Measurements from ENCODE around the gene HIVEP3. TPM values are rescaled to one million over a fixed set of nuclear protein-coding genes. Genes with fewer than 3 reads are reported as not detected.

Gene HIVEP3
- total RNA-seq, 2 donors from 2014 or later: 0.13 to 0.99 TPM

GRCh38 chr1:41764656-41765055, 154.1 kb downstream of the HIVEP3 start:
- H3K4me3 ChIP-seq (ENCODE audit: low read length): no peak overlapping the region
- H3K9me3 ChIP-seq (ENCODE audit: control insufficient read depth, low read length): peaks cover 10% of the 10 kb centered on the region
- H3K4me3 Mint-ChIP-seq: no peak overlapping the region
- no peaks in the 10 kb centered on the region for H3K27me3 ChIP-seq (ENCODE audit: control insufficient read depth, insufficient read depth, low read length, poor library complexity, severe bottlenecking)
- H3K27ac Mint-ChIP-seq: no peak overlapping the region
- H3K4me1 ChIP-seq (ENCODE audit: control insufficient read depth, insufficient read depth, low read length): no peaks in the 10 kb centered on the region
- no peak overlapping the region for H3K9ac ChIP-seq (ENCODE audit: extremely low read depth, low read length, poor library complexity, severe bottlenecking)
- H3K36me3 ChIP-seq (ENCODE audit: control insufficient read depth, insufficient read depth, low read length): no peaks in the 10 kb centered on the region
- 64 to 88% methylated on average over 2 to 4 of the region's 4 CpGs for WGBS, 2 experiments (ENCODE audit: insufficient coverage in 1 of 2, insufficient read length in 1 of 2)
- H3K9me3 Mint-ChIP-seq: peaks cover 3% of the 10 kb centered on the region
- TF ChIP-seq CTCF (conservative IDR thresholded peaks at IDR 0.05): no peak
- no peak for DNase-seq
- H3K4me1 Mint-ChIP-seq: no peaks in the 10 kb centered on the region
- no peak overlapping the region for H3K27ac ChIP-seq (ENCODE audit: low read depth, low read length)
- no peaks in the 10 kb centered on the region for H3K27me3 Mint-ChIP-seq (ENCODE audit: insufficient read depth)
- H3K36me3 Mint-ChIP-seq (ENCODE audit: low read depth): no peaks in the 10 kb centered on the region

GRCh38 chr1:41762777-41763176, 155.9 kb downstream of the HIVEP3 start:
- no peaks in the 10 kb centered on the region for H3K27me3 ChIP-seq (ENCODE audit: control insufficient read depth, insufficient read depth, low read length, poor library complexity, severe bottlenecking)
- H3K36me3 ChIP-seq (ENCODE audit: control insufficient read depth, insufficient read depth, low read length): no peaks in the 10 kb centered on the region
- H3K9me3 ChIP-seq (ENCODE audit: control insufficient read depth, low read length): peaks cover 10% of the 10 kb centered on the region
- H3K4me1 ChIP-seq (ENCODE audit: control insufficient read depth, insufficient read depth, low read length): no peaks in the 10 kb centered on the region
- H3K27ac ChIP-seq (ENCODE audit: low read depth, low read length): no peak overlapping the region
- Mint-ChIP-seq H3K9me3 (peaks cover 3% of the 10 kb centered on the region), H3K4me3 (no peak overlapping the region), H3K27ac (no peak overlapping the region), H3K36me3 (ENCODE audit: low read depth) (no peaks in the 10 kb centered on the region), H3K27me3 (ENCODE audit: insufficient read depth) (no peaks in the 10 kb centered on the region), H3K4me1 (no peaks in the 10 kb centered on the region)
- H3K4me3 ChIP-seq (ENCODE audit: low read length): no peak overlapping the region
- no peak for TF ChIP-seq CTCF (conservative IDR thresholded peaks at IDR 0.05)
- no peak for DNase-seq
- WGBS, 2 experiments (ENCODE audit: insufficient coverage in 1 of 2, insufficient read length in 1 of 2): 93 to 100% methylated on average over 1 of the region's 1 CpG
- no peak overlapping the region for H3K9ac ChIP-seq (ENCODE audit: extremely low read depth, low read length, poor library complexity, severe bottlenecking)

- Histone ChIP-seq H3K4me3 (ENCODE audit: low read length) (no peak overlapping the region), H3K4me1 (ENCODE audit: control insufficient read depth, insufficient read depth, low read length) (no peaks in the 10 kb centered on the region), H3K27me3 (ENCODE audit: control insufficient read depth, insufficient read depth, low read length, poor library complexity, severe bottlenecking) (no peaks in the 10 kb centered on the region), H3K27ac (ENCODE audit: low read depth, low read length) (no peak overlapping the region), H3K9me3 (ENCODE audit: control insufficient read depth, low read length) (peaks cover 10% of the 10 kb centered on the region), H3K36me3 (ENCODE audit: control insufficient read depth, insufficient read depth, low read length) (no peaks in the 10 kb centered on the region), H3K9ac (ENCODE audit: extremely low read depth, low read length, poor library complexity, severe bottlenecking) (no peak overlapping the region)
- 68 to 71% methylated on average over 4 of the region's 4 CpGs for WGBS, 2 experiments (ENCODE audit: insufficient coverage in 1 of 2, insufficient read length in 1 of 2)
- no peaks in the 10 kb centered on the region for H3K36me3 Mint-ChIP-seq (ENCODE audit: low read depth)
- H3K27me3 Mint-ChIP-seq (ENCODE audit: insufficient read depth): no peaks in the 10 kb centered on the region
- no peak overlapping the region for H3K27ac Mint-ChIP-seq
- no peaks in the 10 kb centered on the region for H3K4me1 Mint-ChIP-seq
- peak; percentile 84 for DNase-seq
- H3K4me3 Mint-ChIP-seq: no peak overlapping the region
- peaks cover 3% of the 10 kb centered on the region for H3K9me3 Mint-ChIP-seq
- peak; percentile 62 for TF ChIP-seq CTCF (conservative IDR thresholded peaks at IDR 0.05)
Measured at GRCh38 chr1:41762251-41762650, 156.5 kb downstream of the HIVEP3 start.
